Pancreas (tissue), 10 donors: ENCODE results near the gene CAMK4. TPM values are rescaled to one million over a fixed set of nuclear protein-coding genes. Genes with fewer than 3 reads are reported as not detected.

Experiments used
- ATAC-seq, 4 donors: fragments of 200-7000 bp; cut with Tn5 transposase; one replicate each; pipeline versions ENCODE4 v1.8.0 to v1.9.1; 2020; ENCODE audit warnings: mild to moderate bottlenecking in 4 of 4, moderate library complexity in 4 of 4
- DNase-seq, 6 donors: peaks; one replicate each; pipeline ENCODE4 v3.0.0-alpha.2; 2020
- FAIRE-seq: peaks from 2 replicates; lab custom pipeline; 2012; peaks lifted over from hg19 to GRCh38; lab: Jason Lieb, UNC
- H3K27ac ChIP-seq, 4 donors: fragments of 200-600 bp; sonication (generic); 1 replicate in 3 of 4; 2 replicates in 1 of 4; pipeline versions ENCODE4 v1.5.0 to v1.8.0; 2020
- H3K27me3 ChIP-seq, 4 donors: fragments of 200-600 bp; one replicate each; pipeline ENCODE4 v1.8.0; 2021
- H3K36me3 ChIP-seq, 3 donors: fragments of 200-600 bp; sonication (generic) in 1 of 3; one replicate each; pipeline versions ENCODE4 v1.5.0 to v1.8.0; 2020 to 2021
- H3K4me1 ChIP-seq, 3 donors: fragments of 200-600 bp; one replicate each; pipeline ENCODE4 v1.8.0; 2021
- H3K4me3 ChIP-seq, 4 donors: fragments of 200-600 bp; sonication (generic) in 2 of 4; one replicate each; pipeline versions ENCODE4 v1.5.0 to v1.8.0; 2020 to 2021
- H3K9me3 ChIP-seq, 4 donors: fragments of 200-600 bp; one replicate each; pipeline ENCODE4 v1.8.0; 2021
- WGBS, 2 donors: extraction: QIAGEN DNeasy Blood & Tissue Kit; methylation state at CpG; one replicate each; pipeline ENCODE4 v1.1.7; 2013; 5-methylcytosine and 5-hydroxymethylcytosine counted together
- intact Hi-C, 3 donors: fragments of 100-400 bp; cut with DNase I; formaldehyde crosslinking; loops; one replicate each; pipeline versions ENCODE4 v1.11.1 to v1.14.2; 2022
- polyA plus RNA-seq, 2 donors: library from polyadenylated mRNA; stranded (reverse); fragments of 200-250 nt; gene quantifications; one replicate each; pipeline ENCODE4 v1.2.3, GENCODE V29; 2013
- total RNA-seq, 6 donors: library from RNA; stranded (reverse); fragmentation: NEBNext Ultra II Directional in 4 of 6; extraction: Animal tissue kit (Norgen Biotek cat#: 25700) in 4 of 6; gene quantifications; one replicate each; pipeline versions ENCODE4 v1.2.1 to v1.2.4, GENCODE V29; 2021 to 2023
- TF ChIP-seq, protein P1 (sequence below), 4 donors: fragments of 200-600 bp; sonication (generic) in 3 of 4; IDR thresholded peaks; one replicate each; pipeline versions ENCODE4 v1.5.0 to v1.8.0; 2021; ENCODE audit warnings: antibody characterized with exemption in 4 of 4
- donor health status: healthy with polysubstance abuse.
- donor health status: DM: no; HTN: no; CAD: no; lungs with moderate emphysema.
- donor health status: DM: no; HTN: no; CAD: no.
- donor health status: control.
- donor health status: control.
- donor health status: Bipolar disorder and iron deficiency.
- donor health status: DM: yes; HTN: yes; CAD: no.
- donor health status: DM: no; HTN: no; CAD: no.
- donor health status: DM: no; HTN: no; CAD: no.
- donor health status: DM: yes; HTN: yes; CAD: no.

CAMK4 gene
- total and polyA plus RNA-seq, 8 donors, result 0.04 to 1.3 (median 0.34) TPM

DNA sequence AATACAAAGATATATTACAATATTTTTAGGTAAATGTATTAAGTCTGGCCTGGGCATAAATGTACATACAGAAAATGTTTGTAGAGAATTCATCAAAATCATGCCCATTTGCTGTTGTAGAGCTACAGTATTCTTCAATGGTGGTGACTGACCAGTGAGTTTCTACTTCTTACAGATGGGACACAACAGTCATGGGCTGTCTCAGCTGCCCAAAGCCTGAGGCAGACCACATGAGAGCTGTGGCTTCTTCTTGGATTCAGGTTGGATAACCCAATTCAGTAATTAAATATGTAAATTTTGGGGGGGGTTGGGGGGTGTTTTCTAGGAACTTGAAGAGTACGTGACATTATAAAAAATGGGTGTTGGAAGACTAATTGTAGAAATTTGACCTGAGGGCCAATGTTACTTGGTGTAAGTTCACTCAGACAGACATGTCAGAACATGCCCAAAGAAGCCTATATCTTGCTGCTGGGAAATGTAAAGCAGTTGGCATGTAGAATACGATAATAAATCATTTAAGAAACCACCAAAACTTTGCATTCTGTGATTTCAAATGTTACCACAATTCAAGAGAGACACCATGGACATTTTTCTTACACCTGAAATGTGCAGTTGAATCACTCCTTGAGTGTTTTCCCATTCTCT is 270.3 kb downstream of the CAMK4 start:
- Histone ChIP-seq H3K4me3 (no peak overlapping the region), H3K27me3 (no peaks in the 10 kb centered on the region), H3K36me3 (no peaks in the 10 kb centered on the region), H3K27ac (no peak overlapping the region), H3K9me3 (no peaks in the 10 kb centered on the region), H3K4me1 (no peaks in the 10 kb centered on the region)
- TF ChIP-seq, protein P1, sequence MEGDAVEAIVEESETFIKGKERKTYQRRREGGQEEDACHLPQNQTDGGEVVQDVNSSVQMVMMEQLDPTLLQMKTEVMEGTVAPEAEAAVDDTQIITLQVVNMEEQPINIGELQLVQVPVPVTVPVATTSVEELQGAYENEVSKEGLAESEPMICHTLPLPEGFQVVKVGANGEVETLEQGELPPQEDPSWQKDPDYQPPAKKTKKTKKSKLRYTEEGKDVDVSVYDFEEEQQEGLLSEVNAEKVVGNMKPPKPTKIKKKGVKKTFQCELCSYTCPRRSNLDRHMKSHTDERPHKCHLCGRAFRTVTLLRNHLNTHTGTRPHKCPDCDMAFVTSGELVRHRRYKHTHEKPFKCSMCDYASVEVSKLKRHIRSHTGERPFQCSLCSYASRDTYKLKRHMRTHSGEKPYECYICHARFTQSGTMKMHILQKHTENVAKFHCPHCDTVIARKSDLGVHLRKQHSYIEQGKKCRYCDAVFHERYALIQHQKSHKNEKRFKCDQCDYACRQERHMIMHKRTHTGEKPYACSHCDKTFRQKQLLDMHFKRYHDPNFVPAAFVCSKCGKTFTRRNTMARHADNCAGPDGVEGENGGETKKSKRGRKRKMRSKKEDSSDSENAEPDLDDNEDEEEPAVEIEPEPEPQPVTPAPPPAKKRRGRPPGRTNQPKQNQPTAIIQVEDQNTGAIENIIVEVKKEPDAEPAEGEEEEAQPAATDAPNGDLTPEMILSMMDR (IDR thresholded peaks at IDR 0.05), result no peak
- DNase-seq (no peak), FAIRE-seq (no peak), ATAC-seq (no peak)
- intact Hi-C loops, result no loop called here
- 93 to 98% methylated on average over 2 of the region's 2 CpGs for WGBS, 2 donors

DNA sequence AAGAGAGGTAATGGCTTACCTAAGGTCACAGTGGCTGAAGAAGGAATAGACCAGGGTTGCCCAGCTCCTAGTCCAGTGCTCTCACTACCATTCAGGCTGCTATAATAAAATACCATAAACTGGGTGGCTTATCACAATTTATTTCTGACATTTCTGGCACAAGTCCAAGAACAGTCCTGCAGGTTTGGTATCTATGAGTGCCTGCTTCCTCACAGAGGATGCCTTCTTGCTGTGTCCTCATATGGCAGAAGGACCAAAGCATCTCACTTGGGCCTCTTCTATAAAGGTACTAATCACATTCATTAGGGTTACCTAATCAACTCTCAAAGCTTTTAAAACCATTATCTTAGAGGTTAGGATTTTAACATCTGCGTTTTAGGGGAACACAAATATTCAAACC is 271.0 kb downstream of the CAMK4 start:
- Histone ChIP-seq H3K4me1 (no peaks in the 10 kb centered on the region), H3K36me3 (no peaks in the 10 kb centered on the region), H3K4me3 (no peak overlapping the region), H3K27ac (no peak overlapping the region), H3K27me3 (no peaks in the 10 kb centered on the region), H3K9me3 (no peaks in the 10 kb centered on the region)
- no peak for DNase-seq
- TF ChIP-seq, protein P1 (IDR thresholded peaks at IDR 0.05), result no peak
- intact Hi-C loops, result no loop called here
- FAIRE-seq, result no peak
- no peak for ATAC-seq
- 92 to 97% methylated on average over 1 of the region's 1 CpG for WGBS, 2 donors

DNA sequence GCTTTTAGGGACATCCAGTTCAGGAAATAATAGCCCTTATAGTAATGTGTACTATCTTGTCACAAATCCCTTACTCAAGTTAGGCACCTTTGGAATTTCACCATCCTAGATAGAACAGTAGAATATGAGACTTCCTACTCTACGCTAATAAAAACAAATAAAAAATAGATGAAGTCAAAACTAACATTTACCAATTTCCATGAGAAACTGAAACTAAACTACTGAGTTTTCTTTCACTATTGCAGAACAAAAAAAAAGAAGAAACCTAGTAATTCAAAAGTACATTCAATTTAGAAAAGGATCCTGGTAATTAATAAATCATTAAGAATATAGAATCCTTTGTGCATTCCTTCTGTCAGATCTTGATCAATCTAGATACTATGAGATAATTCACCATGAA is 274.2 kb downstream of the CAMK4 start:
- Histone ChIP-seq H3K4me3 (no peak overlapping the region), H3K27ac (no peak overlapping the region), H3K9me3 (no peaks in the 10 kb centered on the region), H3K4me1 (no peaks in the 10 kb centered on the region), H3K27me3 (no peaks in the 10 kb centered on the region), H3K36me3 (no peaks in the 10 kb centered on the region)
- FAIRE-seq, result no peak
- 81 to 98% methylated on average over 1 of the region's 1 CpG for WGBS, 2 donors
- intact Hi-C loops, result no loop called here
- ATAC-seq, result no peak
- DNase-seq, result no peak
- TF ChIP-seq, protein P1 (IDR thresholded peaks at IDR 0.05), result no peak

DNA sequence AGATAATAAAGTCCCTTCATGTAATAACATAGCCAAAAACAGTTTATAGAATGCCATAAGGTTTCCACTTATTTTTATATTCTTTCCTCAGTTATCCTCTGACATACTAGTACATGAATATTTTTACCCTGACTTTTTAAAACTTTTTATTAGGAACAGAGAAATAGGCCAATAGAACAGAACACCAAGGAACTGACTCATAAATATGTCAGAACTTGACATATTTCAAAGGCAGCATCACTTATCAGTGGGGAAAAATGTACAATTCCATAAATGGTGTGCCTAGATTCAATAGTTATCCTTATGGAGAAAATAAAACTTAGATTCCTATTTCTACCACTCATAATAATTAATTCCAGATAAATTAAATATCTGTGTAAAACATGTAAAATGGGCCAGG is 278.8 kb downstream of the CAMK4 start:
- Histone ChIP-seq H3K27ac (no peak overlapping the region), H3K36me3 (no peaks in the 10 kb centered on the region), H3K4me3 (no peak overlapping the region), H3K27me3 (no peaks in the 10 kb centered on the region), H3K9me3 (no peaks in the 10 kb centered on the region), H3K4me1 (no peaks in the 10 kb centered on the region)
- TF ChIP-seq, protein P1 (IDR thresholded peaks at IDR 0.05), result no peak
- ATAC-seq, result no peak
- no peak for FAIRE-seq
- no peak for DNase-seq
- intact Hi-C loops, result no loop called here

DNA sequence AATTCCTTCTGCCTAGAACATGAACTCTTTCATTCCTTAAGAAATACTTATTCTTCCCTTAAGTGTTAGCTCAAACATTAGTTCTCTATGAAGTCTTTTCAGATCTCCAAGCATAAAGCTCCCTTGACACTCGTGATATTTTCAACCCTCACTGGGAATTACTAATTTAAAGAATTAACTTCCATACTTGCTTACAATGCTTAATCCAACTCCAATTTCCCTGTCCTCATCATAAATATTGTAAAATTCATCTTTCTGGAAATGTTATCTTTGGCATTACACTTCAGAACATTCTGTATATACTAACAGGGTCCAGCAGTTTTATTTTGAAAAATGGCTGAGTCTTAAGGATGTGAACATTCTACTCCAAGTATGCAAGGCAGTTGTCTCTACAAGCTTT is 280.9 kb downstream of the CAMK4 start:
- Histone ChIP-seq H3K9me3 (no peaks in the 10 kb centered on the region), H3K27ac (no peak overlapping the region), H3K4me3 (no peak overlapping the region), H3K4me1 (no peaks in the 10 kb centered on the region), H3K36me3 (no peaks in the 10 kb centered on the region), H3K27me3 (no peaks in the 10 kb centered on the region)
- TF ChIP-seq, protein P1 (IDR thresholded peaks at IDR 0.05), result no peak
- WGBS, 2 donors, result 81 to 93% methylated on average over 1 of the region's 1 CpG
- no peak for DNase-seq
- intact Hi-C loops, result no loop called here
- no peak for ATAC-seq
- no peak for FAIRE-seq
